ENCODE data around the gene MCM3AP.
"Not testable (repeated sequence)": the region's sequence is repeated elsewhere in the genome, so short reads cannot be mapped to it uniquely, and the experiment has no call there.

Gene MCM3AP

GRCh38 chr21:46207006-46207919, 78.1 kb downstream of the MCM3AP start:
- no peak for DNase-seq (ENCODE audit: low read depth in 1 of 2, low spot score in 1 of 2)

DNA sequence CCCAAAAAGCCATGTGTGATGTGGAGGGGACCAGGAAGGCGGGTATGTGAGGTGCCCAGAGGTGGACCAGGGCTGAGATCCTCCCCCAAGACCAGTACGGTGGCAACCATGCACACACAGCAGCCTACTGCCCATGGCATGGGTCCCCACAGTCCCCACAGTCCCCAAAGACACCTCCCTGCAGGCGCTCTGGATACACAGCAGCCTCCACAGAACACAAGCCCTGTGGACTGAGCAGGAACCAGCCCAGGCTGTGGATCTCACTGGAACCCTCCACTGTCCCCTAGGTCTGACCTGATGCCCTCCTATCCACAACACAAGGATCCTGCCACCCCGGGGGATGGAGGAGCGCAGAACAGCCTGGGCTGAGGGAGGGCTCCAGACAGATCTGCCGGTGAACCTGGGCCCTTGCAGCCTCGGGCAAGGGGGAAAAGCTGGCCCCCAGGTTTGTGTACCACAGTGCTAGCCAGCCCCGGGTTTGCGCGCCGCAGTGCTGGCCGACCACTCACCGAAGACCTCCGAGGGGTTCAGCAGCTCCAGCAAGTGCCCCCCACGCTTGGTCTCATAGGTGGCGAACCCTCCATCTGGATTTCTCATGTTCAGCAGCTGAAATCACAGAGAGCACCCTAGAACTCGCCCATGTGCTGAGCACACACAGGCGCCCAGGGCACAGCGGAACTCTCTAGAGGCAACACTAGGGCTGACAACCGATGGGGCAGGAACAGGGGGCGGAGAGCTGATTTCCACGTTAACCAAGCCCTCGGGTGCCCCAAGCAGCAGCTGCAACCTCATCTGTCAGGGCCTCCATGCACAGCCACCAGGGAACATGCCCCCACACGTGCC, 79.0 kb downstream of the MCM3AP start:
- no peak for DNase-seq (ENCODE audit: low read depth in 1 of 2, low spot score in 1 of 2)

DNA sequence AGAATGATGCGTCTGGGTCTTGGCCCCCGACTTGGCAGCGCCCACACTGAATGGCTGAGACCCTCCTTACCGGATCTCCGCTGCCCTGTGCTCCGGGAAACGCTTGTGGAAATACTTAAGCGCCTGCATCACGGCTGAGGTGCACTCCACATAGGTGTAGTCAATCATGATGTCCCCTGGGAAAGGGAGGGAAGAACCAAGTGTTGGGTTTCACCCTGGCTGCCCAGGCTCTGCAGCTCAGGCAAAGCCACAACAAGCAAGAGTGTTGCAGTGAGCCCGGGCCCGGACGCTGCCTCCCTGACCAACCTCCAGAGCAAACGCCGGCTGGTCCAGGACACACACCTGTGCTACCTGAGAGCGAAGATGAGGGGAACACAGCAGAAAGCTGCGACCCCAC, 79.6 kb downstream of the MCM3AP start:
- DNase-seq (ENCODE audit: low read depth in 1 of 2, low spot score in 1 of 2) = no peak

GRCh38 chr21:46205166-46205565, 80.2 kb downstream of the MCM3AP start:
- DNase-seq (ENCODE audit: low read depth in 1 of 2, low spot score in 1 of 2) = no peak

DNA sequence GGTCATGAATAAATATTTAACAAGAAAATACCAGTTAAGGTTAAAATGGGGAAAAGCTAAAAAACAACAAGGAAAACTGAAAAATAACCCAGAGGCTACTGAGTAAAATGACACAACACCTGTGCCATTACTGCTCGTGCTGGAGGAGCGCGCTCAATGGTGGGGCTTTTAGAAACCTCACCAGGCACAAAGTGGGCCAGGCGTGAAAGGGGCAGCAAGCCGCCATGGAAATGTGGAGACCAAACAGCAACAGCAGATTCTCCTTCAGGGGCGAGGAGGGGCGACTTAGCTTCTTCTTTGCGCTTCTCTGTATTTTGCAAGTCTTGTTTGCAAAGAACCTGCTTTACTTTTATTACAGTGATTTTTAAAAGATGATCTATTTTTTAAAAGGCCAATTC, 82.2 kb downstream of the MCM3AP start:
- no peak for DNase-seq (ENCODE audit: low read depth in 1 of 2, low spot score in 1 of 2)

GRCh38 chr21:46202592-46203202, 82.7 kb downstream of the MCM3AP start:
- no peak for DNase-seq (ENCODE audit: low read depth in 1 of 2, low spot score in 1 of 2)

DNA sequence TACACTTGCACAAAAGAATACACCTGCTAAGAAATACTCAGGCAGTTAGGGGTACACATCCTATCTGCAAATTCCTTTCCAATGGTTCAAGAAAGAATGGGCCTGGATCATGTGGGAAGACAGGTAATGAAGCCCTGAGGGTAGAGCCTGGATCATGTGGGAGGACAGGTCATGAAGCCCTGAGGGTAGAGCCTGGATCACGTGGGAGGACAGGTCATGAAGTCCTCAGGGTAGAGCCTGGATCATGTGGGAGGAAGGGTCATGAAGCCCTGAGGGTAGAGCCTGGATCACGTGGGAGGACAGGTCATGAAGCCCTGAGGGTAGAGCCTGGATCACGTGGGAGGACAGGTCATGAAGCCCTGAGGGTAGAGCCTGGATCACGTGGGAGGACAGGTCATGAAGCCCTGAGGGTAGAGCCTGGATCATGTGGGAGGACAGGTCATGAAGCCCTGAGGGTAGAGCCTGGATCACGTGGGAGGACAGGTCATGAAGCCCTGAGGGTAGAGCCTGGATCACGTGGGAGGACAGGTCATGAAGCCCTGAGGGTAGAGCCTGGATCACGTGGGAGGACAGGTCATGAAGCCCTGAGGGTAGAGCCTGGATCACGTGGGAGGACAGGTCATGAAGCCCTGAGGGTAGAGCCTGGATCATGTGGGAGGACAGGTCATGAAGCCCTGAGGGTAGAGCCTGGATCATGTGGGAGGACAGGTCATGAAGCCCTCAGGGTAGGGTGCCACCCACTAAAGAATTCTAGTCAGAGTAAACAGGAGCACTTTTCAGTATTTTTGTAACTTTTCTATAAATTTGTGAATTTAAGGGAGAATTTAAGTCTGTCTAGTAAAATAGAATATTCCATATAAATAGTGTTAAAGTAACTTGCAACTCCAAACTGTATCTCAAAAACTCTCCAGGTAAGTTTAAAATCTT, 84.3 kb downstream of the MCM3AP start:
- not testable (repeated sequence) for DNase-seq (ENCODE audit: low read depth in 1 of 2, low spot score in 1 of 2)

DNA sequence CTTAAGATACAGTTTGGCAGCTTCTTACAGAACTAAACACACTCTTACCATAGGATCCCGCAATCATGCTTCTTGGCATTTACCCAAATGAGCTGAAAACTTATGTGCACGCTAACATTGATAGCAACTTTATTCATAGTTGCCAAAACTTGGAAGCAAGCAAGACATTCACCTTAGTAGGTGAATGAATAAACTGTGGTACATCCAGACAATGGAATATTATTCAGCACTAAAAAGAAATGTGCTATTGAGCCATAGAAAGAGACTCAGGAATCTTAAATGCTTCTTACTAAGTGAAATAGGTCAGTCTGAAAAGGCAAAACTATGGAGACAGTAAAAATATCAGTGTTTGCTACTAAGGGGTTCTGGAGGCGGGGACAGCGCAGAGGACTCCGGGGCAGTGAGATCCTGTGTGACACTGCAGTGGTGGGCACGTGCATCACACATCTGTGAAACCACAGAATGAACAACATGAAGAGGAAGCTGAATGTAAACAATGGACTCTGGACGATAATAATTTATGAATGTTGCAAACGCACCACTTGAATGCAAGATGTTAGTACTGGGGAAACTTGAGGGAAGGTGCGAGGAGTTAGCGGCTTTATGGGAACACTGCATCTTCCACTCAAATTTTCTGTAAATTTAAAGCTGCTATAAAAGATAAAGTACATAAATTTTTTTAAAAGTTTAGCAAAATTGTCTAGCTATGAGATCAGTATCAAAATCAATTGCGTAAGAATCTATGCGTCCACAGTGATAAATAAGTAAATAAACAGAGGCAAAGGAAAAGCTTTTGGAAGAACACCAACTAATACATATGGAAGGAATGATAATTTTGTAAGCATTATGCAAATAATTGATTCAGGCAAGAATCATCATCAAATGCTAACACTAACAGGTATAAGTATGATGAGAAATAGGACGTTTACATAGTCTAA, 85.7 kb downstream of the MCM3AP start:
- DNase-seq (ENCODE audit: low read depth in 1 of 2, low spot score in 1 of 2) = no peak

DNA sequence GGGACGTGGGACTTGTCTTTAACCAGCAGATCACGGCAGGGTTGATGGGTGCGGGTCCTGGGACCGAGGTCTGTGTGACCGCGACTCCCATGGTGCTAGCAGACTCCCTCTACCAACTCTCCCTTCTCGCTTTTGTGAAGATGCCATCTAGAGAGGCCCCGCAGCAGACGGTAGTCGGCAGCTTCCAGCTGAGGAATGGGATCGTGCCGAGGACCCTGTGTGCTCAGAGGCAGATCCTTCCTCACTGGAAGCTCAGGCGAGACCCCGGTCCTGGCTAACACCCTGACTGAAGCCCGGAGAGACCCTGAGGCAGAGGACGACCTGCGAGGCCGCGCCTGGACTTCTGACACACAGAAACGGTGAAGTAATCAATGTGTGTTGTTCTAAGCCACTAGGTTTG, 88.7 kb downstream of the MCM3AP start:
- DNase-seq (ENCODE audit: low read depth in 1 of 2, low spot score in 1 of 2) = no peak

- DNase-seq (ENCODE audit: low read depth in 1 of 2, low spot score in 1 of 2) = no peak
These were observed 89.7 kb downstream of the MCM3AP start for GRCh38 chr21:46195595-46196195.

- no peak for DNase-seq (ENCODE audit: low read depth in 1 of 2, low spot score in 1 of 2)
These were observed 90.8 kb downstream of the MCM3AP start for GRCh38 chr21:46194374-46195334.

DNA sequence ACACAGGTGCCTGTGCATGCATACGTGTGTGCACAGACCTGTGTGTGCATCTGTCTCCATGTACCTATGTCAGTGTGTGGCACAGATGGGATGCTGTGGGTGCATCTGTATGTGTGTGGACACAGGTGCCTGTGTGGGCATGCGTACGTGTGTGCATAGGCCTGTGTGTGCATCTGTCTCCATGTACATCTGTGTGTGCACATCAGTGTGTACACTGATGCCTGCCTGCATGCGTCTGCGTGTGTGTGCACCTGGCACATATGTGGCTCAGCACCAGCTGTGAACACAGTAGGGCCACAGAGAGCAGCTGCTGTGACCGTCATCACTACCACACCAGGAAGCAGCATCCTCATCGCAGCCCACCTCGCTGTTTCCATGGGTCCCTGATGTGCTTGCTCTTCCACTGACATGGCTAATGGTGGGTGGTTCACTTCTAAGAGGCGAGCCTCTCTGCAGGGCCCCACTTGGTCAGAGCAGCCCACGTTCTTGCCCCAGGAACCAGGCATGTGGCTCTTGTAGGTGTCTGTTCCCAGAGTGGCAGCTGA, 91.5 kb downstream of the MCM3AP start:
- DNase-seq (ENCODE audit: low read depth in 1 of 2, low spot score in 1 of 2) = no peak

DNA sequence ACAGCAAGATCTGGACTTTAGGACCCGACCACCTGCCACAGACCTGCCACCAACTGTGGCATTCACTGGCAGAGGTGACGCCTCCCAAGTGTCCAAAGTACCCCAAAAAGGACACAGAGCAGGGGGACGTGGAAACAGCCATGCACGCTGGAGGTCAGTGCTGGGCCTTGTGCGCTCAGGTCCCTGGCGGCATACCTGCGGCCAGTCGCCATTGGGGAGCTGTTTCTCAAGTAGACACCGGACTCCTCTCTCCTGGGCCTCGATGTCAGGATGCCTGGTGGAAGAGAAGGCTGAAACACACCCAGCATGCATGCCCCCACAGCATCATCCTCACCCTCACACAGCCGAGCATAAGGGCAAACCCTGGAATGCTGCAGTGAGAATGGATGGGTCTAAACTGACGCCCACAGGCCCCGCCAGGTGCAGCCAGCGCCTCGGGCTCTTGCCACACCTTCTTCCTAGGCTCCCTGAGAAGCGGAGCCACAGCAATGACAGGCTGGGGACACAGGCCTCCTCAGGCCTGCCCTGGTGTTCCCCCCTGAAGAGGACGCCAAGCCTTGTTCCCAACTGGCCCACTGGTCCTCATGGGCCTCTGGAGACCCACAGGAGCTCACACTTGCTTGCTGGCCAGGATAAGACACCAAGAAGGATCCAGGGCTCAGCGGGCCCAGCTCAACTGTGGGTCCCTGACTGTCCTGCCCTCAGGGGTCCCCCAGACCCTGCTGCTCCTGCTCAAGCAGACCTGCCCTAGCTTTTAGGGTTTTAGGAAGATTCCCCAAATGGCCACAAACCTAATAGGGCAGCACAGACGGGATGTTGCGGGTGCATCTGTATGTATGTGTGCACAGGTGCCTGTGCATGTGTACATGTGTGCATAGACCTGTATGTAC, 93.5 kb downstream of the MCM3AP start:
- DNase-seq (ENCODE audit: low read depth in 1 of 2, low spot score in 1 of 2) = no peak

DNA sequence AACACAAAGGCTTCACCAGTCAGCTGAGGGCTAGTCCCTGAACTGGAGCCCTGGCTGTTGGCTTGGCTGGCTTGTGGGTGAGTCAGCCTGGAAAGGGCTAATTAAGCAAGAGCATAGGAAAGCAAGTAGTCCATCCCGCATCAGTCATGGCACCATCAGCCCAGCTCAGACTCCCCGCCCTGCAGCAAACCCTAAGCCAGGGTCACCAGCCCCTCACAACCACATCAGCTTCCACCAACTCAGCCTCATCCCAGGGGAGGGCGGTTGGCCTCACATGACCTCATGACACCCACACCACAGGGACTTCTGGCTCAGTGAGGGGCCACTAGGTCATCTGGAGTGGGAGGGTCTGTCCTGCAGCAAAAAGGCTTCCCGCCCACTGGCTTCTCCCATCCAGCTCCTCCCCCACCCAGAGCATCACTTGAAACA, 94.1 kb downstream of the MCM3AP start:
- DNase-seq (ENCODE audit: low read depth in 1 of 2, low spot score in 1 of 2) = no peak

- DNase-seq (ENCODE audit: low read depth in 1 of 2, low spot score in 1 of 2) = no peak
These were observed 94.8 kb downstream of the MCM3AP start for GRCh38 chr21:46190491-46191131.

- no peak for DNase-seq (ENCODE audit: low read depth in 1 of 2, low spot score in 1 of 2)
These were observed 95.4 kb downstream of the MCM3AP start for GRCh38 chr21:46189959-46190490.

Measured in activated CD4-positive, alpha-beta T cell treated with anti-CD3 and anti-CD28 coated beads, Interleukin-2, amount 50 U/mL, for 24 hours (primary cell).